Ureter (tissue), 1 donor: Measurements from ENCODE around the gene ADAMTSL5. TPM values are rescaled to one million over a fixed set of nuclear protein-coding genes. Genes with fewer than 3 reads are reported as not detected.
A peak's percentile ranks its signal among the peaks of the same experiment; 100 is the strongest.
"Not testable (repeated sequence)": the region's sequence is repeated elsewhere in the genome, so short reads cannot be mapped to it uniquely, and the experiment has no call there.

Experiments
- DNase-seq: peaks from one replicate; pipeline ENCODE4 v3.0.0-alpha.2; 2020; ENCODE audit warnings: low spot score
- total RNA-seq: library from RNA; stranded (reverse); gene quantifications from one replicate; pipeline ENCODE4 v1.2.4, GENCODE V29; 2023
- donor health status: DM: yes; HTN: yes; CAD: no.

The ADAMTSL5 gene
- total RNA-seq, 1 donor from 2014 or later = 12.5 TPM

GRCh38 chr19:1481224-1481892 is 31.5 kb downstream of the ADAMTSL5 start:
- DNase-seq = no peak

GRCh38 chr19:1478934-1479707 is 33.7 kb downstream of the ADAMTSL5 start, which contains the start of gene C19orf25:
Gene C19orf25 (minus strand): TSS chr19:1479215. CDS start chr19:1478903, 312 bp downstream.
- peak; percentile 95 for DNase-seq

DNA sequence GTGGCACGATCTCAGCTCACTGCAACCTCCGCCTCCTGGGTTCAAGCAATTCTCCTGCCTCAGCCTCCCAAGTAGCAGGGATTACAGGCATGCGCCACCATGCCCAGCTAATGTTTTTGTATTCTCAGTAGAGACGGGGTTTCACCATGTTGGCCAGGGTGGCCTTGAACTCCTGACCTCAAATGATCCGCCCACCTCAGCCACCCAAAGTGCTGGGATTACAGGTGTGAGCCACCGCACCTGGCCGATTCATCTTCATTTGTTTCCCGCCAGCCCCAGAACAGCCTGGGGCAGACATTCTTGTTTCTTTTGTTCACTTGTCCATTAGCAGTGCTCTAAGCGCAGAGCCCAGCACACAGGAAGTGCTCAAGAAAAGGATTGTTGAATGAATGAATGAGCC is 35.8 kb downstream of the ADAMTSL5 start:
- DNase-seq = not testable (repeated sequence)

DNA sequence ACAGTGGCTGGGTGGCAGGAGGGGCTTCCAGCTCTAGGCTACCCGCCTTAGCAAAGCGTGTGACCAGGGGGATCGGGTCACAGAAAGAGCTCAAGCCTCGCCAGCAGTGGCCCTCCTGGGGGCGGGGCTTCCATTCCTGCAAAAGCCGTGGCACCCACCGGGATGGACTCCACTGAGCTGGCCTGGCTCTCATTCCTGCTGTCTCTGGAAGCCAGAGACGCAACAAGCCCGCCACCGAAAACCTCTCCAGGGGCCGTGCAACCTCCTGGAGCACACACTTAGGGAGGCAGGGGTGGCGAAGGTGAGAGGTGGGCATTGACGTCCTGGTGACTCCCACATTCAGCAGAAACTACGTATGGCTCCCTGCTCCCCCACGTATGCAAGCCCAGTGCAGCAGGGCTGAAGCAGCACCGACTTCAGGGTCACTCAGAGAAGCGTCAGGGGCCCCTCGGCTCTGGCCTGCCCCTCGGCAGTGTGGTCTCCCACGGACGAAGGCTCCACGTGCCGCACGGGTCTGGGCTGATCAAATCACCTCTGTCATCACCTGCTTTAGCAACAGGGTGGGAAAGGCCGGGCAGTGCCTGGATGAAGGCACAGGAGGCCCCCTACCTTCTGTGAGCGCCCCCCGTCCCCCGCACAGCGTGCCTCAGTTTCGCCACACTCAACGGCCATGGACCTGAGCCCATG is 36.9 kb downstream of the ADAMTSL5 start:
- DNase-seq = no peak

- DNase-seq = no peak
These were observed 38.0 kb downstream of the ADAMTSL5 start for GRCh38 chr19:1474765-1475351.

GRCh38 chr19:1474011-1474764 is 38.6 kb downstream of the ADAMTSL5 start:
- no peak for DNase-seq

DNA sequence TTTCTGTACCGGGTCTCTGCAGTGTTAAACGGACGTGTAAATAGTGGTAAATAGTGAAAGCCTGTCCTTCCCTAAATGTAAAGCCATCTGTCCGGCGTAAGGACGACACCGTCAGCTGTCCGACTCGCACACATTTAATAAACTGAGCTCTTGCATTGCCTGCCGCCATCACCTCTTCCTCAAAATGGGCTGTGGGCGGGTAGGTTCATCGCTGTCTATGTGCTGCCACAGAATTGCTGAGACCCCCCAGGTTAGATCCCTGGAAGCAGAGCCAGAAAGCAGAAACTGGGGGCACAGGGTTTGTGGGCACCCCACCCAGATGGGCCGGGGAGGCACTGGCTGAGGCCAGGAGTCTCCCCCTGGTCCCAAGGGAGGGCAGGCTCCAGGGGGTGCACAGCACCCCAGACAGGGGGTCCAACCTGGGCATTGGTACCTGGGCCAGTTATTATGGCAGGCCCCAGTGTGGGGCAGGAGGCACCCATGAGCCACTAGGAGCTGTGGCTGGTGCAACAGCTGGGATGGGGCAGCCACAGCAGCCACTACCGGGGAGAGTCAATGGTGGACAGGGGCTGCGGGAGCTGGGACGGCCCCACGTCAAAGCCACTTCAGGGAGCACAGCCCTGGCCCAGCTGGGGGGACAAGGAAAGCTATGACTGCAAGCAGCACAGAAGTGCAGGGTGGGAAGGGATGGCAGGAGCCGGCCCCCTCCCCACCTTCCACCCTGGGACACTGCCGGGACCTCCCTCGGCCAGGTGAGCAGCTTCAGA is 39.6 kb downstream of the ADAMTSL5 start:
- no peak for DNase-seq

DNA sequence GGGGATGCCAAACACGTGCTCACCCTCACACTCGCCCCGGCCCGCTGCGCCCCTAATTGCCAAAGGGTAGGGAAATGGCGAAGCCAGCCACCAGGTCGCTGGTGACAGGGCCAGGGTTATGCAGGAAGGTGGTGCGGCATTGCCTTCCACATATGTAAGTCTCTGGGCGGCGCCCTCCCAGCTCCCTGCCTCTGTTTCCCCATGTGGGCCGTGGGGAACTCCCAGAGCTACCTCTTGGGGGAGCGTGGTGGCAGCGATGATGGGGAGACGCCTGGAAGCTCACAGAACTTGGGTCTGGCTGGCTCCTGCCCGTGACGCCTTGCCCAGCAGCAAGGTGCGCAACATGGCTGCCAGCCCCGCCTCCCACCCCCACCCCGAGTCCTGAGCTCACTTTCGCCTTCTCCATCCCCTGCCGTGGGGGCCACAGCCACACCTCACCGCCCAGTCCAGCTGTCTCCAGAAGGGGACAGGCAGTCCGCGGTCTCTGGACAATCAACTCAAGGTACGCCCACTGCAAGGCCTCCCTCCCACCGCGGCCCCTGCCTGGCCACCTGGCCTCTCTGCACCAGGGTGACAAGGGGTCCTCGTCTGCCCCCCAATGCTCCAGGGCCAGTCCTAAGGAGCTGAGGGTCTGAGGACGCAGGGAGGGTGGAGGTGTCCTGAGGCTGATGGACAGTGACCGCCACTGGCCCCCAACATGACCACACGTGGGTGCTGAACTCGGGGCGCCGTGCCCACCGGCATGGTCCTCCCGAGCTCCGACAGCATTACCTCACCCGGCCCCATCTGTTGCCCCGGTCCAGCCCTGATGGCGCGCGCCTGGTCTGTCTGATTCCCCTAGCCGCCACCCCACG is 40.4 kb downstream of the ADAMTSL5 start:
- no peak for DNase-seq

DNA sequence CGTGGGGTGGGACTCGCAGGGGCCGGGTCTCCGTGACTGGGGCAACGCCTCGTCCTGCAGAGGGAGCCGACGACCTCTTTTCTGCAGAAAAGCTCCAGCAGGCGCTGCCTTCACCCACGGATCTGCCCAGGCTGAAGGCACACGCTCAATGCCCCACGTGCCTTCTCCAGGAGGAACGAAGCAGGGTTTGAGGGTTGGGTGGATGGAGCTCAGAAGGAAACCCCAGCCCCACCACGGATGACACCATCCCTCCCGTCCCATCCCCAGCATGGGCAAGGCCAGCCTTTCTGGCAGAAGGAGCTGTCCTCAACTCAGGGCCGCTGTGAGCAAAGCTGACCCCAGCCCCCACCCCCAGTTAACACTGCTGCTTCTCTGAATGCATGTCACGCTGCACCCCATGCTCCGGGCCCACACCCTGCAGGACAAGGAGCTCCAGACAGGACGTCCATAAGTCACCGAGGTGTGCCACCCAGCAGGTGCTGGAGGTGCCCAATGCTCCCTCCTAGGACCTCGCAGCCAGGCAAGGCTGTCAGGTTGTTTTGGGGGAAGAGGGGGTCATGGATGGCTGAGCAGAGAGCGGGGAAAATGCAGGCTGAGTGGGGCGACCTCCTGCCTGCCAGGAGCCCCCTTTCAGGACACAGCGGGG is 41.2 kb downstream of the ADAMTSL5 start:
- DNase-seq = no peak

GRCh38 chr19:1471010-1471514 is 41.8 kb downstream of the ADAMTSL5 start:
- no peak for DNase-seq

DNA sequence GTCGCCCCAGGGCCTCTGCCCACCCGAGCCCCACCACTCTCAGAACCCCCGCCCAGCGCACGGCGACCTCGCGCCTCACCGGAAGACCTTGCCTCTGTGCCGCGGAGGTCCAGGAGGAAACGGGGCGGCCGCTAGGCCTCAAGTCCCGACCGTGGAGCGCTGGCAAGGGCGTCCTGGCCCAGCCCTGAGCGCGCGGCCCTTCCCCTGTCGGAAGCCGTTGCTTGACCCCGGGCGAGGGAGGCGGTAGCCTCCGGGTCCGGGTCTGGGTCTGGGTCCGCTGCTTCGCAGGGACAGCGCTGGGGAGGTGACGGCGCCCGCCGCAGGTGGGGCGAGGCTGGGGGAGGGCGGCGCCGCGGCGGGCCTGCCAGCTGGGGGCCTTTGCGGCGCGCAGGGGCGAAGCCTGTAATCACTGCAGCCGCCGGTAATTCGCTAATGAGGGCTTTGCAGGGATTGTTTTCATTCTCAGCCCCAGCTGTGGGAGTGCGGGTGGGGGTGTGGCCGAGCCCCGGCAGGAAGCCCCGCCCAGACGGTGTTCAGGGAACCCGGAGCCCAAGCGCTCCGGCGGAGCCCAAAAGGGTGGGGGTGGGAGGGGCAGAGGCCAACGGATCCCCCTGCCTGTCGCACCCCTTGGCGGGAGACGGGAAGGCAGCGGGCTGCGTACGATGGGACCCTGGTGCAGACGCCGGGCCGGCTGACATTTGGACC is 42.4 kb downstream of the ADAMTSL5 start:
- DNase-seq = no peak

DNA sequence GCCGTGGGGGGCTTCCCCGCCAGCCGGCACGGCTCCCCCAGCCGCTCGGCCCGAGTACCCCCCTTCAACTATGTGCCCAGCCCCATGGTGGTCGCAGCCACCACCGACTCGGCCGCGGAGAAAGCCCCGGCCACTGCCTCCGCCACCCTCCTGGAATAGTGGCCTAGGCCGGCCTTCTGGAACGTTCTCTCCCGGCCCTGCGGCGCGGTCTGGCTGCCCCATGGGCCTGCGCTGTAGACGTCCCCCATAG is 42.8 kb downstream of the ADAMTSL5 start:
- DNase-seq = no peak

DNA sequence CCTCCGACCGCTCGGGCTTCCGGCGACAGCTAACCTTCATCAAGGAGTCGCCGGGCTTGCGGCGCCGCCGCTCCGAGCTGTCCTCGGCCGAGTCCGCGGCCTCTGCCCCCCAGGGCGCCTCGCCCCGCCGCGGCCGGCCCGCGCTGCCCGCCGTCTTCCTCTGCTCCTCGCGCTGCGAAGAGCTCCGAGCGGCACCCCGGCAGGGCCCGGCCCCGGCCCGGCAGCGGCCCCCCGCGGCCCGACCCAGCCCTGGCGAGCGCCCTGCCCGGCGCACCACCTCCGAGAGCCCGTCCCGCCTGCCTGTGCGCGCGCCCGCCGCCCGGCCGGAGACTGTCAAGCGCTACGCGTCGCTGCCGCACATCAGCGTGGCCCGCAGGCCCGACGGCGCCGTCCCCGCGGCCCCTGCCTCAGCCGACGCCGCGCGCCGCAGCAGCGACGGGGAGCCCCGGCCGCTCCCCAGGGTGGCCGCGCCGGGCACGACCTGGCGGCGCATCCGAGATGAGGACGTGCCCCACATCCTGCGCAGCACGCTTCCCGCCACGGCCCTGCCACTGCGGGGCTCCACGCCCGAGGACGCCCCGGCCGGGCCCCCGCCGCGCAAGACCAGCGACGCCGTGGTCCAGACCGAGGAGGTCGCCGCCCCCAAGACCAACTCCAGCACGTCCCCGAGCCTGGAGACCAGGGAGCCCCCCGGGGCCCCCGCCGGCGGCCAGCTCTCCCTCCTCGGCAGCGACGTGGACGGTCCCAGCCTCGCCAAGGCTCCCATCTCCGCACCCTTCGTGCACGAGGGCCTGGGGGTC is 43.4 kb downstream of the ADAMTSL5 start:
- no peak for DNase-seq

- DNase-seq = no peak
These were observed 44.0 kb downstream of the ADAMTSL5 start for GRCh38 chr19:1468821-1469254.

- no peak for DNase-seq
These were observed 44.5 kb downstream of the ADAMTSL5 start for GRCh38 chr19:1468274-1468820.

- DNase-seq = no peak
These were observed 45.1 kb downstream of the ADAMTSL5 start for GRCh38 chr19:1467490-1468273.

- no peak for DNase-seq
These were observed 45.7 kb downstream of the ADAMTSL5 start for GRCh38 chr19:1467215-1467489.
